RWPE2 (cell line): ENCODE measurements around the gene MAS1.

Experiments
- ATAC-seq: fragments of 200-7000 bp; cut with Tn5 transposase; 3 replicates; pipeline ENCODE4 v1.9.1; 2021; ENCODE audit warnings: low read depth
- DNase-seq: peaks from one replicate; pipeline ENCODE4 v3.0.0-alpha.2; 2020; ENCODE audit warnings: low spot score
- H3K27ac ChIP-seq: fragments of 450-650 bp; 2 replicates; pipeline ENCODE4 v1.5.1; 2017; ENCODE audit warnings: mild to moderate bottlenecking; ENCODE audit not compliant: poor library complexity, severe bottlenecking
- H3K27me3 ChIP-seq: fragments of 250-450 bp; sonication (Bioruptor Pico); 2 replicates; pipeline ENCODE4 v1.5.1; 2021; ENCODE audit warnings: mild to moderate bottlenecking, moderate library complexity; ENCODE audit not compliant: insufficient read depth, poor library complexity, severe bottlenecking
- H3K36me3 ChIP-seq: fragments of 250-450 bp; sonication (Bioruptor Pico); 2 replicates; pipeline ENCODE4 v1.5.1; 2020; ENCODE audit warnings: low read depth, mild to moderate bottlenecking, moderate library complexity
- H3K4me1 ChIP-seq: fragments of 250-450 bp; sonication (Bioruptor Pico); 2 replicates; pipeline ENCODE4 v1.5.1; 2021; ENCODE audit warnings: mild to moderate bottlenecking, moderate library complexity; ENCODE audit not compliant: insufficient read depth, poor library complexity, severe bottlenecking
- H3K4me3 ChIP-seq: fragments of 250-450 bp; sonication (Bioruptor Pico); 2 replicates; pipeline ENCODE4 v1.5.1; 2021; ENCODE audit warnings: mild to moderate bottlenecking, moderate library complexity; ENCODE audit not compliant: severe bottlenecking
- H3K9me3 ChIP-seq: fragments of 250-450 bp; sonication (Bioruptor Pico); 2 replicates; pipeline ENCODE4 v1.5.1; 2021; ENCODE audit warnings: mild to moderate bottlenecking, moderate library complexity; ENCODE audit not compliant: severe bottlenecking
- TF ChIP-seq, protein P1 (sequence below): fragments of 450-650 bp; IDR thresholded peaks from one replicate; pipeline ENCODE4 v1.5.1; 2017; ENCODE audit warnings: mild to moderate bottlenecking, moderate library complexity; ENCODE audit not compliant: poor library complexity, severe bottlenecking

Gene MAS1

DNA sequence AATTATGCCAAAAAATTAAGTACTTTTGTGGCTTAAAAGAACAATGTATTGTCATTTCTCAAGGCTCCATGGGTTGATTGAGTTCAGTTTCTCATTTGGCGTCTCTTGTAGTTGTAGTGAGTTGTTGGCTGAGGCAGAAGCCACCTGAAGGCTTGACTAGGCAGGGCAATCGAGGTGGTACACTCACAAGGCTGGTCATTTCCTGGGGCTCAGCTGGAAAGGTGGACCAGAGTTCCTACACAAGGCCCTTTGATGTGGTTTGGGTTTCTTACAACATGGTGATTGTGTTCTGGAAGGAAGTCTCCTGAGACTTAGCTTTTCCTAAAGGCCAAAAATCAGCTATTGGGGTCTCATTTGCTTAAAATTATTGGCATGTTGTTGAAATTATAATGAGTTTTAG is 22.6 kb downstream of the MAS1 start:
- TF ChIP-seq, protein P1, sequence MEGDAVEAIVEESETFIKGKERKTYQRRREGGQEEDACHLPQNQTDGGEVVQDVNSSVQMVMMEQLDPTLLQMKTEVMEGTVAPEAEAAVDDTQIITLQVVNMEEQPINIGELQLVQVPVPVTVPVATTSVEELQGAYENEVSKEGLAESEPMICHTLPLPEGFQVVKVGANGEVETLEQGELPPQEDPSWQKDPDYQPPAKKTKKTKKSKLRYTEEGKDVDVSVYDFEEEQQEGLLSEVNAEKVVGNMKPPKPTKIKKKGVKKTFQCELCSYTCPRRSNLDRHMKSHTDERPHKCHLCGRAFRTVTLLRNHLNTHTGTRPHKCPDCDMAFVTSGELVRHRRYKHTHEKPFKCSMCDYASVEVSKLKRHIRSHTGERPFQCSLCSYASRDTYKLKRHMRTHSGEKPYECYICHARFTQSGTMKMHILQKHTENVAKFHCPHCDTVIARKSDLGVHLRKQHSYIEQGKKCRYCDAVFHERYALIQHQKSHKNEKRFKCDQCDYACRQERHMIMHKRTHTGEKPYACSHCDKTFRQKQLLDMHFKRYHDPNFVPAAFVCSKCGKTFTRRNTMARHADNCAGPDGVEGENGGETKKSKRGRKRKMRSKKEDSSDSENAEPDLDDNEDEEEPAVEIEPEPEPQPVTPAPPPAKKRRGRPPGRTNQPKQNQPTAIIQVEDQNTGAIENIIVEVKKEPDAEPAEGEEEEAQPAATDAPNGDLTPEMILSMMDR: no peak
- no peak overlapping the region for H3K27ac ChIP-seq
- H3K4me1 ChIP-seq: peaks cover 3% of the 10 kb centered on the region
- no peaks in the 10 kb centered on the region for H3K27me3 ChIP-seq
- no peaks in the 10 kb centered on the region for H3K36me3 ChIP-seq
- H3K9me3 ChIP-seq: no peaks in the 10 kb centered on the region
- ATAC-seq (no peak), DNase-seq (no peak)
- no peak overlapping the region for H3K4me3 ChIP-seq

DNA sequence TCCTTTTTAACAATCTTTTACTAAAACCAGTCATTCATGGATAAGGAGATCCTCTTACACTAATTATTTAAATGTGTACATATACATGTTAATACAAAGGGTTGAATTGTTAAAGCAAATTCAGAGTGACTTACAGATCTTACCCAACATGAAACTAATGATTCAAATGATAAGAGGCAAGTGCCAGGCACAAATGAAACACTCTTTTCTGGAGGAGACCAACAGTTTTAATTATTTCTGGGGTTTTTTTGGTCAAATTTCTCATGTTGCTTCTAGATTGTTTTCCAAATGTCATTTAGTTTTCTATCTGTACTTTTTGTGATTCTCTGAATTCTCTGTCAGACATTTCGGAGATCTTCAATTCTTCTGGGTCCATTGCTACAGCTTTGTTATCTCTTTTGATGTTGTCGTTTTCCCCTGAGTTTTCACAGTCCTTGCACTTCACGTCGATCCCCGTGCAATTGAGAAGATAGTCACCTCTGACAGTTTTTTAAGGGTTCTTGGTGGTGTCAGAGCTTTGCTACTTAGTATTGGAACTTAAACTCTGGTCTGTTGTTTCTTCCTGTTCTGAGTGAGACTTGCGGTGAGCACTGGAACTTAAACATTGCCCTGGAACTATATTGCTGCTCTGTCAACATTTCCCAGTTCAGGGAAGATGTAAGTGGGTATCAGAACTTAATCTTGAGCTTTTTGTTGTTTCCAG is 23.2 kb downstream of the MAS1 start:
- no peak overlapping the region for H3K4me3 ChIP-seq
- no peak for DNase-seq
- no peak for ATAC-seq
- H3K36me3 ChIP-seq: no peaks in the 10 kb centered on the region
- H3K27ac ChIP-seq: no peak overlapping the region
- H3K27me3 ChIP-seq: no peaks in the 10 kb centered on the region
- no peaks in the 10 kb centered on the region for H3K9me3 ChIP-seq
- TF ChIP-seq, protein P1: no peak
- peaks cover 3% of the 10 kb centered on the region for H3K4me1 ChIP-seq

DNA sequence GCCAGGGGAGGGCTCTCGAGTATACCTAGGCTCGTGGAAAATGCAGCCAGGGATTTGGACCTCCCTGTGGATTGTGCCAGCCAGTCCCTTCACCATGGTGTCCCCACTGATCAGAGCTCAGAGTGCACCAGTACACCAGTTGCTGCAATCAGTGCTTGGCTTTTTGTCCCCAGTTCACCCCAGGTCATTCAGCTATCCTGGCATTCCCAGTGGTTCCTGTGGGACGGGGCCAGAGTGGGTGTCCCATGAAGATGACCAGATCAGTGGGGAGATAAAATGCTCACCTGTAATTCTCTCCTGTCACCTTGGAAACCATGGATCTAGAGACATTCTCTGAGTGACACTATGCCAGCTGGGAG is 23.8 kb downstream of the MAS1 start:
- Histone ChIP-seq H3K4me1 (peaks cover 3% of the 10 kb centered on the region), H3K36me3 (no peaks in the 10 kb centered on the region), H3K27ac (no peak overlapping the region), H3K4me3 (no peak overlapping the region), H3K27me3 (no peaks in the 10 kb centered on the region), H3K9me3 (no peaks in the 10 kb centered on the region)
- TF ChIP-seq, protein P1: no peak
- no peak for ATAC-seq
- DNase-seq: no peak

DNA sequence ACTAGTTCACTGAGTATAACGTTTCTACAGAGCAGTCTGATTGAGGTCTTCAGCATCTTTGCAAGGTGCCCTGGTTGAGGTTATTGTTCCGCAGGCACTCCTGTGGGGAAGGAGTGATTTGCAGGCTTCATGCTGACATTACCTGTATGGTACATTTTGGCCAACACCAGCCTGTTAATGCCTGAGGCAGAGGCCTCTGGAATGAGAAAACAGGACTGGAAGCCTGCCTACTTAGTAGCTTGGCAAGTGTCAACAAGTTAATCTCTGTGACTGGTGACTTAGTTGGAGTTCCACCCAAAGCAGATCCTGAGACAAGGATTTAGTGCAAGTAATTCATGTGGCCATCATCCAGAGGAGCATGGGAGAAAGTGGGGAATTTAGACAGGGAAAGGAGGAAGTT is 24.6 kb downstream of the MAS1 start:
- no peak overlapping the region for H3K27ac ChIP-seq
- no peak for DNase-seq
- TF ChIP-seq, protein P1: no peak
- H3K4me3 ChIP-seq: no peak overlapping the region
- H3K4me1 ChIP-seq: peaks cover 3% of the 10 kb centered on the region
- peak; percentile 63; the same call in 2 of the 3 replicates for ATAC-seq
- no peaks in the 10 kb centered on the region for H3K36me3 ChIP-seq
- no peaks in the 10 kb centered on the region for H3K27me3 ChIP-seq
- H3K9me3 ChIP-seq: no peaks in the 10 kb centered on the region

DNA sequence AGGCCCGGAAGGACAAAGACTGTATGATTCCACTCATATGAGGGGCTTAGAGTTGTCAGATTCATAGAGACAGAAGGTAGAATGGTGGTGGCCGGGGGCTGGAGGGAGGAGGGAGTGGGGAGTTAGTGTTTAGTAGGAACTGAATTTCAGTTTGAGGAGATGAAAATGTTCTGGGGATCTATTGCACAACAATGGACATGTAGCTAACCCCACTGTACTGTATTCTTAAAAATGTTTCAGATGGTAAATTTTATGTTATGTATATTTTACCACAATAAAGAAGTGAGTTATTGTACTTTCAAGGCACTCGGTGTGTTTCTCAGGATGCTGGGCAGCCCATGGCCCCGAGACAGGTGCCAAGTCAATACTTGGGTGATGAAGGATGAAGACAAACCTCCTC is 25.4 kb downstream of the MAS1 start:
- Histone ChIP-seq H3K4me1 (peaks cover 3% of the 10 kb centered on the region), H3K9me3 (no peaks in the 10 kb centered on the region), H3K27me3 (no peaks in the 10 kb centered on the region), H3K36me3 (no peaks in the 10 kb centered on the region), H3K27ac (no peak overlapping the region), H3K4me3 (no peak overlapping the region)
- DNase-seq (no peak), ATAC-seq (no peak)
- TF ChIP-seq, protein P1: no peak
